Measurements from ENCODE around the gene WBP2.

DNA sequence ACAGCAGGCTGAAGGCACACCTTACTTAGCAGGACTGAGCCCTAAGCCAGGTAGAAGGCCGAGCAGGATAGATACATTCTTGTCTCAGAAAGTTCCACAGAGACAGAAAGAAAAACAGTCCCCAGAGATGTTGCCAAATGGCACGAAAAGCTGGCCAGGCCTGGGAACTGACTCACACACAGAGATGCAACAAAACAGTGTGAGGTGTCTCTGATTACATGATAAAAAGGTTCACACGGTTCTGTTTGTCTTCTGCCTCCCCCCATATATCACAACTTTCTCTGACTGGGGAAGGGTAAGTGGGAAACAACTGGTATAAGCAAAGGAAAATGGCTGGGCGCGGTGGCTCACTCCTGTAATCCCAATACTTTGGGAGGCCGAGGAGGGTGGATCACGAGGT, 1.7 kb downstream of the WBP2 start:
- TF ChIP-seq, protein P1, sequence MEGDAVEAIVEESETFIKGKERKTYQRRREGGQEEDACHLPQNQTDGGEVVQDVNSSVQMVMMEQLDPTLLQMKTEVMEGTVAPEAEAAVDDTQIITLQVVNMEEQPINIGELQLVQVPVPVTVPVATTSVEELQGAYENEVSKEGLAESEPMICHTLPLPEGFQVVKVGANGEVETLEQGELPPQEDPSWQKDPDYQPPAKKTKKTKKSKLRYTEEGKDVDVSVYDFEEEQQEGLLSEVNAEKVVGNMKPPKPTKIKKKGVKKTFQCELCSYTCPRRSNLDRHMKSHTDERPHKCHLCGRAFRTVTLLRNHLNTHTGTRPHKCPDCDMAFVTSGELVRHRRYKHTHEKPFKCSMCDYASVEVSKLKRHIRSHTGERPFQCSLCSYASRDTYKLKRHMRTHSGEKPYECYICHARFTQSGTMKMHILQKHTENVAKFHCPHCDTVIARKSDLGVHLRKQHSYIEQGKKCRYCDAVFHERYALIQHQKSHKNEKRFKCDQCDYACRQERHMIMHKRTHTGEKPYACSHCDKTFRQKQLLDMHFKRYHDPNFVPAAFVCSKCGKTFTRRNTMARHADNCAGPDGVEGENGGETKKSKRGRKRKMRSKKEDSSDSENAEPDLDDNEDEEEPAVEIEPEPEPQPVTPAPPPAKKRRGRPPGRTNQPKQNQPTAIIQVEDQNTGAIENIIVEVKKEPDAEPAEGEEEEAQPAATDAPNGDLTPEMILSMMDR (IDR thresholded peaks at IDR 0.05) = no peak
- no peak for TF ChIP-seq POLR2A (IDR thresholded peaks at IDR 0.05)

Data from body of pancreas (tissue), 4 donors.